Measurements from ENCODE around the gene SDC1.

SDC1 gene

GRCh38 chr2:20185176-20186022 lies 39.5 kb downstream of the SDC1 start:
- H3K9me3 ChIP-seq (replicated peaks; ENCODE audit: low read length), result no peaks in the 10 kb centered on the region
- H3K4me3 ChIP-seq (ENCODE audit: low read length), result no peak overlapping the region
- H3K36me3 ChIP-seq (ENCODE audit: insufficient read depth, low read length), result no peaks in the 10 kb centered on the region
- H3K9ac ChIP-seq (ENCODE audit: low read depth, low read length), result peak overlapping the region; percentile 50
- H3K27me3 ChIP-seq (ENCODE audit: control insufficient read depth, insufficient read depth, low read length), result no peaks in the 10 kb centered on the region
- H3K4me2 ChIP-seq (ENCODE audit: low read length), result peak overlapping the region; percentile 27
- H3K4me1 ChIP-seq (ENCODE audit: control insufficient read depth, insufficient read depth, low read length), result peaks cover 44% of the 10 kb centered on the region

- Histone ChIP-seq H3K27me3 (ENCODE audit: control insufficient read depth, insufficient read depth, low read length) (no peaks in the 10 kb centered on the region), H3K4me3 (ENCODE audit: low read length) (no peak overlapping the region), H3K4me2 (ENCODE audit: low read length) (peak overlapping the region; percentile 7), H3K9ac (ENCODE audit: low read depth, low read length) (no peak overlapping the region), H3K9me3 (replicated peaks; ENCODE audit: low read length) (no peaks in the 10 kb centered on the region), H3K36me3 (ENCODE audit: insufficient read depth, low read length) (no peaks in the 10 kb centered on the region), H3K4me1 (ENCODE audit: control insufficient read depth, insufficient read depth, low read length) (peaks cover 44% of the 10 kb centered on the region)
Observed at GRCh38 chr2:20184067-20184938, 40.6 kb downstream of the SDC1 start.

GRCh38 chr2:20183373-20183772 lies 41.6 kb downstream of the SDC1 start:
- Histone ChIP-seq H3K4me2 (ENCODE audit: low read length) (no peak overlapping the region), H3K36me3 (ENCODE audit: insufficient read depth, low read length) (no peaks in the 10 kb centered on the region), H3K27me3 (ENCODE audit: control insufficient read depth, insufficient read depth, low read length) (no peaks in the 10 kb centered on the region), H3K4me1 (ENCODE audit: control insufficient read depth, insufficient read depth, low read length) (peaks cover 44% of the 10 kb centered on the region), H3K9me3 (replicated peaks; ENCODE audit: low read length) (no peaks in the 10 kb centered on the region), H3K4me3 (ENCODE audit: low read length) (no peak overlapping the region), H3K9ac (ENCODE audit: low read depth, low read length) (no peak overlapping the region)

GRCh38 chr2:20182241-20182931 lies 42.5 kb downstream of the SDC1 start:
- Histone ChIP-seq H3K36me3 (ENCODE audit: insufficient read depth, low read length) (no peaks in the 10 kb centered on the region), H3K4me2 (ENCODE audit: low read length) (no peak overlapping the region), H3K4me1 (ENCODE audit: control insufficient read depth, insufficient read depth, low read length) (peaks cover 44% of the 10 kb centered on the region), H3K27me3 (ENCODE audit: control insufficient read depth, insufficient read depth, low read length) (peaks cover 7% of the 10 kb centered on the region), H3K9ac (ENCODE audit: low read depth, low read length) (no peak overlapping the region), H3K4me3 (ENCODE audit: low read length) (no peak overlapping the region), H3K9me3 (replicated peaks; ENCODE audit: low read length) (no peaks in the 10 kb centered on the region)

GRCh38 chr2:20181761-20182160 lies 43.2 kb downstream of the SDC1 start:
- Histone ChIP-seq H3K4me3 (ENCODE audit: low read length) (no peak overlapping the region), H3K9me3 (replicated peaks; ENCODE audit: low read length) (no peaks in the 10 kb centered on the region), H3K4me2 (ENCODE audit: low read length) (no peak overlapping the region), H3K27me3 (ENCODE audit: control insufficient read depth, insufficient read depth, low read length) (peaks cover 8% of the 10 kb centered on the region), H3K4me1 (ENCODE audit: control insufficient read depth, insufficient read depth, low read length) (peaks cover 44% of the 10 kb centered on the region), H3K36me3 (ENCODE audit: insufficient read depth, low read length) (no peaks in the 10 kb centered on the region), H3K9ac (ENCODE audit: low read depth, low read length) (no peak overlapping the region)

- H3K4me1 ChIP-seq (ENCODE audit: control insufficient read depth, insufficient read depth, low read length), result peaks cover 36% of the 10 kb centered on the region
- H3K36me3 ChIP-seq (ENCODE audit: insufficient read depth, low read length), result no peaks in the 10 kb centered on the region
- peaks cover 10% of the 10 kb centered on the region for H3K27me3 ChIP-seq (ENCODE audit: control insufficient read depth, insufficient read depth, low read length)
- no peaks in the 10 kb centered on the region for H3K9me3 ChIP-seq (replicated peaks; ENCODE audit: low read length)
- no peak overlapping the region for H3K4me3 ChIP-seq (ENCODE audit: low read length)
- no peak overlapping the region for H3K9ac ChIP-seq (ENCODE audit: low read depth, low read length)
- no peak overlapping the region for H3K4me2 ChIP-seq (ENCODE audit: low read length)
Observed at GRCh38 chr2:20180676-20181648, 44.0 kb downstream of the SDC1 start.

GRCh38 chr2:20179755-20180594 lies 45.0 kb downstream of the SDC1 start:
- no peak overlapping the region for H3K9ac ChIP-seq (ENCODE audit: low read depth, low read length)
- no peaks in the 10 kb centered on the region for H3K36me3 ChIP-seq (ENCODE audit: insufficient read depth, low read length)
- no peaks in the 10 kb centered on the region for H3K9me3 ChIP-seq (replicated peaks; ENCODE audit: low read length)
- peaks cover 10% of the 10 kb centered on the region for H3K27me3 ChIP-seq (ENCODE audit: control insufficient read depth, insufficient read depth, low read length)
- H3K4me1 ChIP-seq (ENCODE audit: control insufficient read depth, insufficient read depth, low read length), result peaks cover 27% of the 10 kb centered on the region
- no peak overlapping the region for H3K4me3 ChIP-seq (ENCODE audit: low read length)
- H3K4me2 ChIP-seq (ENCODE audit: low read length), result no peak overlapping the region

- Histone ChIP-seq H3K9me3 (replicated peaks; ENCODE audit: low read length) (no peaks in the 10 kb centered on the region), H3K9ac (ENCODE audit: low read depth, low read length) (no peak overlapping the region), H3K4me2 (ENCODE audit: low read length) (no peak overlapping the region), H3K4me1 (ENCODE audit: control insufficient read depth, insufficient read depth, low read length) (peaks cover 21% of the 10 kb centered on the region), H3K27me3 (ENCODE audit: control insufficient read depth, insufficient read depth, low read length) (peaks cover 10% of the 10 kb centered on the region), H3K36me3 (ENCODE audit: insufficient read depth, low read length) (no peaks in the 10 kb centered on the region), H3K4me3 (ENCODE audit: low read length) (no peak overlapping the region)
Observed at GRCh38 chr2:20179466-20179754, 45.5 kb downstream of the SDC1 start.

- peaks cover 15% of the 10 kb centered on the region for H3K4me1 ChIP-seq (ENCODE audit: control insufficient read depth, insufficient read depth, low read length)
- H3K27me3 ChIP-seq (ENCODE audit: control insufficient read depth, insufficient read depth, low read length), result peaks cover 10% of the 10 kb centered on the region
- no peak overlapping the region for H3K4me2 ChIP-seq (ENCODE audit: low read length)
- H3K9me3 ChIP-seq (replicated peaks; ENCODE audit: low read length), result no peaks in the 10 kb centered on the region
- no peaks in the 10 kb centered on the region for H3K36me3 ChIP-seq (ENCODE audit: insufficient read depth, low read length)
- no peak overlapping the region for H3K9ac ChIP-seq (ENCODE audit: low read depth, low read length)
- no peak overlapping the region for H3K4me3 ChIP-seq (ENCODE audit: low read length)
Observed at GRCh38 chr2:20178666-20179465, 46.1 kb downstream of the SDC1 start.

All from skeletal muscle satellite cell (primary cell).